ENCODE data around the gene GPRC5C.

The GPRC5C gene

GRCh38 chr17:74408815-74409214 lies 23.1 kb upstream of the GPRC5C start:
- TF ChIP-seq EZH2phosphoT487 (IDR thresholded peaks at IDR 0.05; ENCODE audit: low read depth) (no peak), CTCF (IDR thresholded peaks at IDR 0.05; ENCODE audit: low read depth, low read length) (no peak)
- H3K4me3 ChIP-seq (ENCODE audit: low read length): no peak overlapping the region
- no peaks in the 10 kb centered on the region for H4K20me1 ChIP-seq (ENCODE audit: insufficient read depth, low read length)
- no peaks in the 10 kb centered on the region for H3K4me1 ChIP-seq (ENCODE audit: low read length)
- H3K4me2 ChIP-seq (ENCODE audit: low read length): no peak overlapping the region
- no peaks in the 10 kb centered on the region for H3K36me3 ChIP-seq (replicated peaks; ENCODE audit: low read depth, low read length)
- H3K27me3 ChIP-seq (ENCODE audit: low read depth, low read length): 0 out of 2 replicates have a peak, but pooled peaks cover 3% of the 10 kb centered on the region
- H3K79me2 ChIP-seq (ENCODE audit: low read length): no peaks in the 10 kb centered on the region
- no peak overlapping the region for H2AFZ ChIP-seq (ENCODE audit: low read depth, low read length)
- no peaks in the 10 kb centered on the region for H3K9me3 ChIP-seq (ENCODE audit: insufficient read depth, low read length)
- no peak overlapping the region for H3K27ac ChIP-seq (ENCODE audit: low read length)
- no peak overlapping the region for H3K9ac ChIP-seq (ENCODE audit: low read length)

GRCh38 chr17:74410001-74410443 lies 21.9 kb upstream of the GPRC5C start:
- H3K4me3 ChIP-seq (ENCODE audit: low read length): no peak overlapping the region
- H3K36me3 ChIP-seq (replicated peaks; ENCODE audit: low read depth, low read length): no peaks in the 10 kb centered on the region
- no peak overlapping the region for H3K4me2 ChIP-seq (ENCODE audit: low read length)
- H2AFZ ChIP-seq (ENCODE audit: low read depth, low read length): no peak overlapping the region
- TF ChIP-seq CTCF (IDR thresholded peaks at IDR 0.05; ENCODE audit: low read depth, low read length): no peak
- TF ChIP-seq EZH2phosphoT487 (IDR thresholded peaks at IDR 0.05; ENCODE audit: low read depth): no peak
- H3K9me3 ChIP-seq (ENCODE audit: insufficient read depth, low read length): no peaks in the 10 kb centered on the region
- no peaks in the 10 kb centered on the region for H3K79me2 ChIP-seq (ENCODE audit: low read length)
- no peaks in the 10 kb centered on the region for H3K27me3 ChIP-seq (ENCODE audit: low read depth, low read length)
- H3K9ac ChIP-seq (ENCODE audit: low read length): no peak overlapping the region
- H3K4me1 ChIP-seq (ENCODE audit: low read length): peaks cover 11% of the 10 kb centered on the region
- no peak overlapping the region for H3K27ac ChIP-seq (ENCODE audit: low read length)
- no peaks in the 10 kb centered on the region for H4K20me1 ChIP-seq (ENCODE audit: insufficient read depth, low read length)

- H3K9me3 ChIP-seq (ENCODE audit: insufficient read depth, low read length): no peaks in the 10 kb centered on the region
- H4K20me1 ChIP-seq (ENCODE audit: insufficient read depth, low read length): no peaks in the 10 kb centered on the region
- no peaks in the 10 kb centered on the region for H3K79me2 ChIP-seq (ENCODE audit: low read length)
- no peak overlapping the region for H3K4me3 ChIP-seq (ENCODE audit: low read length)
- no peak overlapping the region for H3K27ac ChIP-seq (ENCODE audit: low read length)
- no peak overlapping the region for H2AFZ ChIP-seq (ENCODE audit: low read depth, low read length)
- H3K9ac ChIP-seq (ENCODE audit: low read length): no peak overlapping the region
- no peaks in the 10 kb centered on the region for H3K27me3 ChIP-seq (ENCODE audit: low read depth, low read length)
- H3K36me3 ChIP-seq (replicated peaks; ENCODE audit: low read depth, low read length): no peaks in the 10 kb centered on the region
- H3K4me1 ChIP-seq (ENCODE audit: low read length): peaks cover 22% of the 10 kb centered on the region
- TF ChIP-seq CTCF (IDR thresholded peaks at IDR 0.05; ENCODE audit: low read depth, low read length) (no peak), EZH2phosphoT487 (IDR thresholded peaks at IDR 0.05; ENCODE audit: low read depth) (no peak)
- H3K4me2 ChIP-seq (ENCODE audit: low read length): no peak overlapping the region
Observed at GRCh38 chr17:74412581-74412980, 19.3 kb upstream of the GPRC5C start.

- H2AFZ ChIP-seq (ENCODE audit: low read depth, low read length): no peak overlapping the region
- H3K9me3 ChIP-seq (ENCODE audit: insufficient read depth, low read length): no peaks in the 10 kb centered on the region
- no peaks in the 10 kb centered on the region for H3K79me2 ChIP-seq (ENCODE audit: low read length)
- TF ChIP-seq EZH2phosphoT487 (IDR thresholded peaks at IDR 0.05; ENCODE audit: low read depth) (no peak), CTCF (IDR thresholded peaks at IDR 0.05; ENCODE audit: low read depth, low read length) (no peak)
- H4K20me1 ChIP-seq (ENCODE audit: insufficient read depth, low read length): no peaks in the 10 kb centered on the region
- H3K9ac ChIP-seq (ENCODE audit: low read length): no peak overlapping the region
- peaks cover 24% of the 10 kb centered on the region for H3K4me1 ChIP-seq (ENCODE audit: low read length)
- no peaks in the 10 kb centered on the region for H3K36me3 ChIP-seq (replicated peaks; ENCODE audit: low read depth, low read length)
- H3K4me2 ChIP-seq (ENCODE audit: low read length): no peak overlapping the region
- no peaks in the 10 kb centered on the region for H3K27me3 ChIP-seq (ENCODE audit: low read depth, low read length)
- no peak overlapping the region for H3K27ac ChIP-seq (ENCODE audit: low read length)
- no peak overlapping the region for H3K4me3 ChIP-seq (ENCODE audit: low read length)
Observed at GRCh38 chr17:74413491-74413890, 18.4 kb upstream of the GPRC5C start.

Measured in OCI-LY3 (cell line).